ENCODE measurements around the gene CCDC9. TPM values are rescaled to one million over a fixed set of nuclear protein-coding genes. Genes with fewer than 3 reads are reported as not detected.

CCDC9 gene
- total and polyA plus RNA-seq, 2 of the 13 experiments (the other 11 are each of a cell fraction or from before 2014, with no cell fraction given) = 2.9 to 6.3 TPM

- peak; percentile 56; the same call in 1 of the 2 replicates for TF ChIP-seq ZGPAT (CRISPR knock-in tag; IDR thresholded peaks at IDR 0.05)
- peak; percentile 75 for TF ChIP-seq NR2C2 (CRISPR knock-in tag; IDR thresholded peaks at IDR 0.05; ENCODE audit: borderline replicate concordance)
- peak; percentile 24; the same call in 1 of the 2 replicates for TF ChIP-seq ZMYM2 (CRISPR knock-in tag; IDR thresholded peaks at IDR 0.05)
- TF ChIP-seq ZNF562 (CRISPR knock-in tag; IDR thresholded peaks at IDR 0.05; ENCODE audit: borderline replicate concordance) = no peak
- TF ChIP-seq PHF20 (CRISPR knock-in tag; IDR thresholded peaks at IDR 0.05) = no peak
- TF ChIP-seq SMYD3 (CRISPR knock-in tag; IDR thresholded peaks at IDR 0.05) = no peak
- TF ChIP-seq STAG1 (CRISPR knock-in tag; IDR thresholded peaks at IDR 0.05) = no peak
- TF ChIP-seq GLI4 (CRISPR knock-in tag; IDR thresholded peaks at IDR 0.05; ENCODE audit: borderline replicate concordance) = no peak
- TF ChIP-seq NR2F6 (IDR thresholded peaks at IDR 0.05) = peak; percentile 87
- peak; percentile 81 for TF ChIP-seq NR2F6 (CRISPR knock-in tag; IDR thresholded peaks at IDR 0.05)
- TF ChIP-seq HMGXB3 (CRISPR knock-in tag; IDR thresholded peaks at IDR 0.05; ENCODE audit: borderline replicate concordance) = peak; percentile 6; the same call in 1 of the 2 replicates
- TF ChIP-seq ZNF230 (CRISPR knock-in tag; IDR thresholded peaks at IDR 0.05) = no peak
- no peak for TF ChIP-seq FOXP1 (IDR thresholded peaks at IDR 0.05)
- no peak for TF ChIP-seq FOXP1 (CRISPR knock-in tag; IDR thresholded peaks at IDR 0.05)
- no peak for TF ChIP-seq TCF7L2 (IDR thresholded peaks at IDR 0.05; ENCODE audit: low read depth, low read length)
- peak; percentile 75 for TF ChIP-seq ZNF430 (CRISPR knock-in tag; IDR thresholded peaks at IDR 0.05)
- TF ChIP-seq CC2D1A (CRISPR knock-in tag; IDR thresholded peaks at IDR 0.05) = no peak
- no peak for TF ChIP-seq MAFK (conservative IDR thresholded peaks at IDR 0.05 in 1 of 2, IDR thresholded peaks at IDR 0.05 in 1 of 2; ENCODE audit: low read length in 2 of 2)
- peak; percentile 54; the same call in 1 of the 2 replicates for TF ChIP-seq ARID5B (CRISPR knock-in tag; IDR thresholded peaks at IDR 0.05)
- TF ChIP-seq ZBTB21 (CRISPR knock-in tag; IDR thresholded peaks at IDR 0.05) = no peak
These were observed 28.8 kb upstream of the CCDC9 start (continued) for GRCh38 chr19:47227352-47228167.
